Neural progenitor cell (in vitro differentiated cells): ENCODE results near the gene HECTD4. TPM values are rescaled to one million over a fixed set of nuclear protein-coding genes. Genes with fewer than 3 reads are reported as not detected.

Experiments used
- DNase-seq: peaks from one replicate; pipeline ENCODE4 v3.0.0-alpha.2; 2016; ENCODE audit warnings: low spot score
- H2AFZ ChIP-seq: fragments of 200-600 bp; sonication (generic); replicated peaks from 2 replicates; pipeline ENCODE4 v1.6.1; 2016; ENCODE audit warnings: antibody characterized with exemption
- H3F3A ChIP-seq: fragments of 200-600 bp; sonication (generic); 2 replicates; pipeline ENCODE4 v1.6.1; 2016; ENCODE audit warnings: antibody characterized with exemption, low read depth
- H3K27ac ChIP-seq: fragments of 200-600 bp; sonication (generic); 2 replicates; pipeline ENCODE4 v1.5.1; 2016; ENCODE audit warnings: mild to moderate bottlenecking
- H3K27me3 ChIP-seq: fragments of 200-600 bp; sonication (generic); 2 replicates; pipeline ENCODE4 v1.6.1; 2016; ENCODE audit warnings: mild to moderate bottlenecking, moderate library complexity
- H3K36me3 ChIP-seq: fragments of 200-600 bp; sonication (generic); 2 replicates; pipeline ENCODE4 v1.5.1; 2016
- H3K4me1 ChIP-seq: fragments of 200-600 bp; sonication (generic); 2 replicates; pipeline ENCODE4 v1.6.1; 2016; ENCODE audit warnings: mixed run types
- H3K4me2 ChIP-seq: fragments of 200-600 bp; sonication (generic); 2 replicates; pipeline ENCODE4 v1.6.1; 2016
- H3K4me3 ChIP-seq: fragments of 200-600 bp; sonication (generic); 2 replicates; pipeline ENCODE4 v1.5.1; 2016
- H3K79me2 ChIP-seq: fragments of 200-600 bp; sonication (generic); 2 replicates; pipeline ENCODE4 v1.6.1; 2016; ENCODE audit warnings: low read depth
- H3K9ac ChIP-seq: fragments of 200-600 bp; sonication (generic); 2 replicates; pipeline ENCODE4 v1.6.1; 2016
- H3K9me3 ChIP-seq: fragments of 200-600 bp; sonication (generic); 2 replicates; pipeline ENCODE4 v1.5.1; 2016; ENCODE audit warnings: low read depth
- H4K20me1 ChIP-seq: fragments of 200-600 bp; sonication (generic); 2 replicates; pipeline ENCODE4 v1.6.1; 2016; ENCODE audit warnings: low read depth
- H3K27ac Mint-ChIP-seq: 3 replicates; pipeline ENCODE4 v1.8.0; 2021; ENCODE audit warnings: mixed read lengths
- H3K27me3 Mint-ChIP-seq: 2 replicates; pipeline ENCODE4 v1.8.0; 2022; ENCODE audit warnings: low read depth, mild to moderate bottlenecking, inconsistent platforms, moderate library complexity, mixed read lengths; ENCODE audit not compliant: insufficient read depth
- H3K36me3 Mint-ChIP-seq: 3 replicates; pipeline ENCODE4 v1.8.0; 2021; ENCODE audit warnings: mixed read lengths
- H3K4me1 Mint-ChIP-seq: 3 replicates; pipeline ENCODE4 v1.8.0; 2021; ENCODE audit warnings: mixed read lengths
- H3K4me3 Mint-ChIP-seq: 3 replicates; pipeline ENCODE4 v1.8.0; 2021; ENCODE audit warnings: mild to moderate bottlenecking, moderate library complexity, mixed read lengths
- H3K9me3 Mint-ChIP-seq: 3 replicates; pipeline ENCODE4 v1.8.0; 2020; ENCODE audit warnings: mixed read lengths
- EZH2 ChIP-seq: fragments of 200-600 bp; sonication (generic); IDR thresholded peaks from 2 replicates; pipeline ENCODE4 v1.6.1; 2017; ENCODE audit warnings: antibody characterized with exemption, mild to moderate bottlenecking, moderate library complexity
- EZH2phosphoT487 ChIP-seq: fragments of 200-600 bp; sonication (generic); IDR thresholded peaks from 2 replicates; pipeline ENCODE4 v1.6.1; 2017; ENCODE audit warnings: antibody characterized with exemption
- total RNA-seq: library from RNA; depleted of rRNA; stranded (reverse); fragments of >200 nt; gene quantifications from 2 replicates; pipeline ENCODE4 v1.2.3, GENCODE V29; 2015; ENCODE audit warnings: low replicate concordance
- TF ChIP-seq, protein P1 (sequence below): fragments of 200-600 bp; sonication (generic); IDR thresholded peaks from 2 replicates; pipeline ENCODE4 v1.5.1; 2017; ENCODE audit warnings: antibody characterized with exemption, mild to moderate bottlenecking

HECTD4 gene
- total RNA-seq, 1 donor from 2014 or later: 11.0 TPM

- no peaks in the 10 kb centered on the region for H3K79me2 ChIP-seq
- Mint-ChIP-seq H3K9me3 (no peaks in the 10 kb centered on the region), H3K36me3 (peaks cover 27% of the 10 kb centered on the region), H3K27me3 (peaks cover 3% of the 10 kb centered on the region), H3K27ac (no peak overlapping the region), H3K4me3 (no peak overlapping the region), H3K4me1 (no peaks in the 10 kb centered on the region)
- no peak overlapping the region for H3K4me2 ChIP-seq
- H4K20me1 ChIP-seq: no peaks in the 10 kb centered on the region
- no peaks in the 10 kb centered on the region for H3K27me3 ChIP-seq
- H3F3A ChIP-seq: no peaks in the 10 kb centered on the region
- H3K27ac ChIP-seq: no peak overlapping the region
- H3K4me3 ChIP-seq: no peak overlapping the region
- no peak for TF ChIP-seq EZH2
- no peak for TF ChIP-seq EZH2phosphoT487
- TF ChIP-seq, protein P1, sequence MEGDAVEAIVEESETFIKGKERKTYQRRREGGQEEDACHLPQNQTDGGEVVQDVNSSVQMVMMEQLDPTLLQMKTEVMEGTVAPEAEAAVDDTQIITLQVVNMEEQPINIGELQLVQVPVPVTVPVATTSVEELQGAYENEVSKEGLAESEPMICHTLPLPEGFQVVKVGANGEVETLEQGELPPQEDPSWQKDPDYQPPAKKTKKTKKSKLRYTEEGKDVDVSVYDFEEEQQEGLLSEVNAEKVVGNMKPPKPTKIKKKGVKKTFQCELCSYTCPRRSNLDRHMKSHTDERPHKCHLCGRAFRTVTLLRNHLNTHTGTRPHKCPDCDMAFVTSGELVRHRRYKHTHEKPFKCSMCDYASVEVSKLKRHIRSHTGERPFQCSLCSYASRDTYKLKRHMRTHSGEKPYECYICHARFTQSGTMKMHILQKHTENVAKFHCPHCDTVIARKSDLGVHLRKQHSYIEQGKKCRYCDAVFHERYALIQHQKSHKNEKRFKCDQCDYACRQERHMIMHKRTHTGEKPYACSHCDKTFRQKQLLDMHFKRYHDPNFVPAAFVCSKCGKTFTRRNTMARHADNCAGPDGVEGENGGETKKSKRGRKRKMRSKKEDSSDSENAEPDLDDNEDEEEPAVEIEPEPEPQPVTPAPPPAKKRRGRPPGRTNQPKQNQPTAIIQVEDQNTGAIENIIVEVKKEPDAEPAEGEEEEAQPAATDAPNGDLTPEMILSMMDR: no peak
- H3K36me3 ChIP-seq: no peaks in the 10 kb centered on the region
- DNase-seq: no peak
- no peak overlapping the region for H2AFZ ChIP-seq
- H3K9ac ChIP-seq: no peak overlapping the region
- H3K4me1 ChIP-seq: no peaks in the 10 kb centered on the region
- H3K9me3 ChIP-seq: no peaks in the 10 kb centered on the region
Observed at GRCh38 chr12:112190231-112191025, 191.8 kb downstream of the HECTD4 start.

DNA sequence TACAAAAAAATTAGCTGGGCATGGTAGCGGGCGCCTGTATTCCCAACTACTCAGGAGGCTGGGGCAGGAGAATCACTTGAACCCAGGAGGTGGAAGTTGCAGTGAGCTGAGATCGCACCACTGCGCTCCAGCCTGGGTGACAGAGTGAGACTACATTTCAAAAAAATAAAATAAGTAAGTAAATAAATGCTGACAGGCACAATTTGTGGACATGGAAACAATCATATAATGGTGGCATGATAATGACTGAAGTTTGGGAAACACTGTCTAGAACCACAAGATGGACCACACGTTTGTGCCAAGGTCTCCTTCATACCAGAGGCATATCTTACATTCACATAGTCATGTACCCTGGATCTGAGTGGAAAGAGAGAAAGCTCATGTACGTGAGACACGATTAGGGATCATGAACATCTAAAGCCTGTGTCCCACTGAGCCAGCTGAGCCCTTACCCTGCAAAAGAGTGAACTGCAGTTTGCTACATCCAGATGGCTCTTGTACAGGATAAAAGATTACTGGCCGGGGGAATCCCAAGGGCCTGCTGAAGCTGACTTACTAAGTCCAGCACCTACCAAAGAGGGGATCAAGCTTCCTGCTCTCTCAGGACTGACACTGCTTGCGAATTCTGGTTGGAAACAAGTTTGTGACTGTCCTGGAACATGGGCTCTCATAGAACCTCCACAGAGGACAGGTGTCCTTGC, 194.0 kb downstream of the HECTD4 start:
- H3K27ac Mint-ChIP-seq: no peak overlapping the region
- DNase-seq: no peak
- no peaks in the 10 kb centered on the region for H3K4me1 Mint-ChIP-seq
- Histone ChIP-seq H3K79me2 (no peaks in the 10 kb centered on the region), H3K4me1 (no peaks in the 10 kb centered on the region), H3K4me2 (no peak overlapping the region), H3K9ac (no peak overlapping the region), H3K4me3 (no peak overlapping the region), H3F3A (no peaks in the 10 kb centered on the region), H3K9me3 (no peaks in the 10 kb centered on the region), H4K20me1 (no peaks in the 10 kb centered on the region), H3K27me3 (no peaks in the 10 kb centered on the region), H2AFZ (no peak overlapping the region), H3K27ac (no peak overlapping the region), H3K36me3 (no peaks in the 10 kb centered on the region)
- H3K27me3 Mint-ChIP-seq: peaks cover 3% of the 10 kb centered on the region
- TF ChIP-seq EZH2phosphoT487: no peak
- no peak for TF ChIP-seq EZH2
- TF ChIP-seq, protein P1: no peak
- H3K4me3 Mint-ChIP-seq: no peak overlapping the region
- peaks cover 25% of the 10 kb centered on the region for H3K36me3 Mint-ChIP-seq
- no peaks in the 10 kb centered on the region for H3K9me3 Mint-ChIP-seq

DNA sequence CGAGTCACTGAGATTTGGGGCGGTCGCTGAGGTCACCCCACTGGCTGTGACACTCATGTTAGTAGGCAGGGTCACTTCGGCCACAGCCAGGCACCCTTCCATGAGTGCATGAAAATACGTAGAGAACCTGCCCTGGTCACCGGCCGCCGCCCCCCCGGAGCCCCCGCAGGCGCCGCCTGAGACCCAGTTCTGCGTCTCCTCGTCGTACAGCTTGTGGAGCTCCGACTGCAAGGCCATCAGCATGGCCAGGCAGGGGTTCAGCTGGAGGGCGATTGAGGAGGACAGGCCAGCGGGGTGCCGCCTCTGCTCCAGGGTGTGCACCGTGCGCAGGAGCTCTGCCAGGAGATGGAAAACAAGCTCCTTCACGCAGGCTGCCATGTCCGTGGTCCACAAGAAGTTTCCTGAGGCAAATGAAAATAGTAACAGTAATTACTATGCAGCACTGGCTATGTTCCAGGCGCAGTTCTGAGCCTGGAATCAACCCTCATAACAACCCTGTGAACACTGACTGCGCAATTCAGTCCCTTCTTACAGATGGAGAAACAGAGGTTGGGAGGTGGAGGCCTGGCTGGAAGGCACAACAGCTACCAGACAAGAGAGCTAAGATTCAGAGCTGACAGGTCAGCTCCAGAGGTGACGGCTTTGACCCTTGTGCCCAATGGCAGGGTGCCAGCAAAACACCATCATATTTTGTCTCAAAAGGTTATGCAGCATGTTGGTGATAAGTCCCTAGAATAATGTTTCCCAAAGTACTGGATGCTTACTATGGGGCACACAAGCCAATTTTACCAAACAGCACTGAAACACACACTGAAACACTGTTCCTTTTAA, 196.9 kb downstream of the HECTD4 start:
- Mint-ChIP-seq H3K27ac (no peak overlapping the region), H3K36me3 (peaks cover 11% of the 10 kb centered on the region), H3K4me1 (peaks cover 2% of the 10 kb centered on the region), H3K9me3 (no peaks in the 10 kb centered on the region), H3K27me3 (peaks cover 3% of the 10 kb centered on the region), H3K4me3 (no peak overlapping the region)
- Histone ChIP-seq H3K9ac (no peak overlapping the region), H3K27me3 (no peaks in the 10 kb centered on the region), H3K36me3 (no peaks in the 10 kb centered on the region), H3K4me3 (no peak overlapping the region), H2AFZ (no peak overlapping the region), H3K79me2 (no peaks in the 10 kb centered on the region), H3K27ac (no peak overlapping the region), H4K20me1 (no peaks in the 10 kb centered on the region), H3F3A (no peaks in the 10 kb centered on the region), H3K4me2 (no peak overlapping the region), H3K4me1 (no peaks in the 10 kb centered on the region), H3K9me3 (no peaks in the 10 kb centered on the region)
- no peak for DNase-seq
- TF ChIP-seq EZH2phosphoT487 (no peak), EZH2 (no peak)
- TF ChIP-seq, protein P1: no peak
